Hepatocyte (in vitro differentiated cells): ENCODE results near the gene RGS6.

Source experiments
- EZH2 ChIP-seq: fragments of 200-600 bp; sonication (generic); IDR thresholded peaks from 2 replicates; pipeline ENCODE4 v1.6.1; 2016; ENCODE audit warnings: antibody characterized with exemption, mild to moderate bottlenecking, borderline replicate concordance
- EZH2phosphoT487 ChIP-seq: fragments of 200-600 bp; sonication (generic); IDR thresholded peaks from one replicate; pipeline ENCODE4 v1.6.1; 2018; ENCODE audit warnings: antibody characterized with exemption, mild to moderate bottlenecking, low read depth, moderate library complexity; ENCODE audit not compliant: unreplicated experiment, severe bottlenecking
- TF ChIP-seq, protein P1 (sequence below): fragments of 200-600 bp; sonication (generic); IDR thresholded peaks from 2 replicates; pipeline ENCODE4 v1.5.1; 2016; ENCODE audit warnings: antibody characterized with exemption, mild to moderate bottlenecking; ENCODE audit not compliant: poor library complexity

DNA sequence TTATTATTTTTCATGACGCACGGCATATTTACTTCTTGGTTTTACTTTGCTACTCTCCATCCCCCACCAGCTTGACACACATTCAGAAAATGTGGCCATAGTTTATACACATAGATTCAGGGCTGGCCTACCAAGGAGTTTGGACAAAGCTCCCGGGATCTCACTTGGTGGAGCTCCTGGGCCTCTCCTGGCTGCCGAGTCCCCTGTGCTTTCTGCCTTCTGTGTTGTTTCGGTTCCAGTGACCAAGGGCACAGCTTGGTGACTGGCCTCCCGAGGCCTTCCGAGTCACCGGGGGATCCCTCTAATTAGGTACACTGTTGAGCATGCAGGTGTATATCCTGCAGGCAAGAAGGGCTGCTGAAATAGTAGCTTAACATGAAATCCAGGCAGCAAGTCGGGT, 63.5 kb downstream of the RGS6 start:
- TF ChIP-seq, protein P1, sequence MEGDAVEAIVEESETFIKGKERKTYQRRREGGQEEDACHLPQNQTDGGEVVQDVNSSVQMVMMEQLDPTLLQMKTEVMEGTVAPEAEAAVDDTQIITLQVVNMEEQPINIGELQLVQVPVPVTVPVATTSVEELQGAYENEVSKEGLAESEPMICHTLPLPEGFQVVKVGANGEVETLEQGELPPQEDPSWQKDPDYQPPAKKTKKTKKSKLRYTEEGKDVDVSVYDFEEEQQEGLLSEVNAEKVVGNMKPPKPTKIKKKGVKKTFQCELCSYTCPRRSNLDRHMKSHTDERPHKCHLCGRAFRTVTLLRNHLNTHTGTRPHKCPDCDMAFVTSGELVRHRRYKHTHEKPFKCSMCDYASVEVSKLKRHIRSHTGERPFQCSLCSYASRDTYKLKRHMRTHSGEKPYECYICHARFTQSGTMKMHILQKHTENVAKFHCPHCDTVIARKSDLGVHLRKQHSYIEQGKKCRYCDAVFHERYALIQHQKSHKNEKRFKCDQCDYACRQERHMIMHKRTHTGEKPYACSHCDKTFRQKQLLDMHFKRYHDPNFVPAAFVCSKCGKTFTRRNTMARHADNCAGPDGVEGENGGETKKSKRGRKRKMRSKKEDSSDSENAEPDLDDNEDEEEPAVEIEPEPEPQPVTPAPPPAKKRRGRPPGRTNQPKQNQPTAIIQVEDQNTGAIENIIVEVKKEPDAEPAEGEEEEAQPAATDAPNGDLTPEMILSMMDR, result no peak
- TF ChIP-seq EZH2phosphoT487, result no peak
- TF ChIP-seq EZH2, result no peak
